DND-41 (cell line): Measurements from ENCODE around the gene MITD1.
A peak's percentile ranks its signal among the peaks of the same experiment; 100 is the strongest.

Experiments used
- ATAC-seq: fragments of 200-7000 bp; cut with Tn5 transposase; 3 replicates; pipeline ENCODE4 v1.9.1; 2021; ENCODE audit warnings: low read depth; ENCODE audit not compliant: insufficient read depth
- DNase-seq: peaks from one replicate; pipeline ENCODE4 v3.0.0-alpha.2; 2020
- H2AFZ ChIP-seq: 2 replicates; pipeline ENCODE4 v1.6.0; 2012; ENCODE audit warnings: low read depth, low read length
- H3K27ac ChIP-seq: 2 replicates; pipeline ENCODE4 v1.5.1; 2012; ENCODE audit warnings: low read length, inconsistent platforms
- H3K27me3 ChIP-seq: fragments of 200-600 bp; sonication (generic); 2 replicates; pipeline ENCODE4 v1.6.0; 2012; ENCODE audit warnings: low read length, mild to moderate bottlenecking, inconsistent platforms; ENCODE audit not compliant: insufficient read depth, poor library complexity
- H3K36me3 ChIP-seq: 2 replicates; pipeline ENCODE4 v1.5.1; 2012; ENCODE audit warnings: low read length, inconsistent platforms; ENCODE audit not compliant: insufficient read depth
- H3K4me1 ChIP-seq: 2 replicates; pipeline ENCODE4 v1.5.1; 2012; ENCODE audit warnings: mild to moderate bottlenecking, low read length; ENCODE audit not compliant: insufficient read depth
- H3K4me2 ChIP-seq: 2 replicates; pipeline ENCODE4 v1.6.0; 2012; ENCODE audit warnings: mild to moderate bottlenecking, moderate library complexity, low read length, inconsistent platforms; ENCODE audit not compliant: insufficient read depth
- H3K4me3 ChIP-seq, 2 experiments: fragments of 200-600 bp in 1 of 2; shearing (Covaris generic) in 1 of 2; 2 replicates each; pipeline ENCODE4 v1.5.1; 2012 to 2016; ENCODE audit warnings: inconsistent platforms in 2 of 2, low read length in 2 of 2, mild to moderate bottlenecking in 2 of 2, low read depth in 1 of 2, moderate library complexity in 1 of 2
- H3K79me2 ChIP-seq: 2 replicates; pipeline ENCODE4 v1.6.0; 2012; ENCODE audit warnings: low read length, inconsistent platforms; ENCODE audit not compliant: insufficient read depth
- H3K9ac ChIP-seq: 2 replicates; pipeline ENCODE4 v1.6.0; 2012; ENCODE audit warnings: low read depth, mild to moderate bottlenecking, inconsistent platforms, low read length, moderate library complexity
- H3K9me3 ChIP-seq: 2 replicates; pipeline ENCODE4 v1.5.1; 2012; ENCODE audit warnings: low read length, moderate library complexity, mild to moderate bottlenecking, inconsistent platforms; ENCODE audit not compliant: insufficient read depth, severe bottlenecking
- H4K20me1 ChIP-seq: 2 replicates; pipeline ENCODE4 v1.6.0; 2012; ENCODE audit warnings: low read length; ENCODE audit not compliant: insufficient read depth
- EZH2 ChIP-seq: IDR thresholded peaks from 3 replicates; pipeline ENCODE4 v1.6.1; 2012; ENCODE audit warnings: borderline replicate concordance, low read depth, mild to moderate bottlenecking, moderate library complexity, low read length, inconsistent platforms; ENCODE audit not compliant: severe bottlenecking
- TF ChIP-seq, protein P1 (sequence below): IDR thresholded peaks from 2 replicates; pipeline ENCODE4 v1.5.1; 2012; ENCODE audit warnings: borderline replicate concordance, low read length, moderate library complexity, mild to moderate bottlenecking; ENCODE audit not compliant: poor library complexity, severe bottlenecking; ENCODE audit errors: extremely low read depth

The MITD1 gene

DNA sequence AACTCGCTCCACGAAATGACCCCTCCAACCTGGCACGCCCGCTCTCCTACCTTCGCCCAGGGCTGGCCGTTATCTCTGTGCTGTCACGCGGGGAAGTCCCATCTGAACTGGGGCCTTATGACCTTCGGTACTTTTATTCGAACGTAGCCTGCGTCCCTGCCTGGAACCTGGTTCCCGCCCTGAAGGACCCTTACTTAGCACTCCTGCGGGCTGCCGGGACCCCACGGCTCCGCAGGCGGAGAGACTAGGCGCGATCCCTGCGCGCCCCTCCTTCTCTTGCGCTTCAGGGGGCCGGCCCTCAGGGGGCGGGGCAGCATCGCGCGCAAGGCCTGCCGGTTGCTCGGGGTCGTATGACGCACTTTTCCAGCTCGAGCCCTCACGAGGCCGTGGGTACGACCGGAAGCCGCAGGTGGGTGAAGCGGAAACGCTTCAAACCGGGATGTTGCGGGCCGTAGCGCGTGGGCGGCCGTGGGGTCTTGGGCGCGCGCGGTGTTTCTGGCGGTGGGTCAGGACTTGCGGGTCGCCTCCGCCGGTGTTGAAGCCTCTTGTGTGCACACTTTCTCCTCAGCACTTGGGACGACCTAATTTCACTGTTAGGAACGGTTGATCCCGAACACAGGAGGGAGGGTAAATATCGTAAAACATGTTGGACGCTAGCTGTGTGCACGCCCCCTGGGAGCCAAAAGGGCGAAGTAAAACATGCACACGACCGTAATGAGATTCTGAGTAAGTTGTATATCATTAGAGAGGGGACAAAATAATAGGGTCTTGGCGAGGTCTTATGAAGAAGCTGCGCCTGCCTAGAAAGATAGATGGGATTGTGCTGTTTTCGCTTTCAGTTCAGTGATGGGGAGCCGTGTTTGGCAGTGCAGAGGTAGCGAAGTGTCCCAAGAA, 26.0 kb downstream of the MITD1 start, which contains the start of the genes LIPT1 and TSGA10:
TSS of gene LIPT1 (plus strand) at position 325 of the 894 bp plus-strand sequence. CDS start 6,991 bp downstream, outside the sequence.
TSS of gene TSGA10 (minus strand) at position 300 of the 894 bp plus-strand sequence. CDS start 45,503 bp downstream, outside the sequence.
- Histone ChIP-seq H2AFZ (peak within 1 kb of the TSS; percentile 79), H3K4me3 (peak within 1 kb of the TSS; percentile 47 to 64), H3K4me1 (peaks cover 26% of the 10 kb centered on the region), H3K4me2 (peak within 1 kb of the TSS; percentile 82), H4K20me1 (no peaks in the 10 kb centered on the region), H3K9ac (peak within 1 kb of the TSS; percentile 69), H3K79me2 (peaks cover 15% of the 10 kb centered on the region), H3K36me3 (peaks cover 23% of the 10 kb centered on the region; the same call in 1 of the 2 replicates), H3K27me3 (no peaks in the 10 kb centered on the region), H3K27ac (peak within 1 kb of the TSS; percentile 87), H3K9me3 (no peaks in the 10 kb centered on the region)
- DNase-seq (peak; percentile 95), ATAC-seq (peak; percentile 96)
- TF ChIP-seq, protein P1, sequence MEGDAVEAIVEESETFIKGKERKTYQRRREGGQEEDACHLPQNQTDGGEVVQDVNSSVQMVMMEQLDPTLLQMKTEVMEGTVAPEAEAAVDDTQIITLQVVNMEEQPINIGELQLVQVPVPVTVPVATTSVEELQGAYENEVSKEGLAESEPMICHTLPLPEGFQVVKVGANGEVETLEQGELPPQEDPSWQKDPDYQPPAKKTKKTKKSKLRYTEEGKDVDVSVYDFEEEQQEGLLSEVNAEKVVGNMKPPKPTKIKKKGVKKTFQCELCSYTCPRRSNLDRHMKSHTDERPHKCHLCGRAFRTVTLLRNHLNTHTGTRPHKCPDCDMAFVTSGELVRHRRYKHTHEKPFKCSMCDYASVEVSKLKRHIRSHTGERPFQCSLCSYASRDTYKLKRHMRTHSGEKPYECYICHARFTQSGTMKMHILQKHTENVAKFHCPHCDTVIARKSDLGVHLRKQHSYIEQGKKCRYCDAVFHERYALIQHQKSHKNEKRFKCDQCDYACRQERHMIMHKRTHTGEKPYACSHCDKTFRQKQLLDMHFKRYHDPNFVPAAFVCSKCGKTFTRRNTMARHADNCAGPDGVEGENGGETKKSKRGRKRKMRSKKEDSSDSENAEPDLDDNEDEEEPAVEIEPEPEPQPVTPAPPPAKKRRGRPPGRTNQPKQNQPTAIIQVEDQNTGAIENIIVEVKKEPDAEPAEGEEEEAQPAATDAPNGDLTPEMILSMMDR = peak; percentile 41
- no peak for TF ChIP-seq EZH2

DNA sequence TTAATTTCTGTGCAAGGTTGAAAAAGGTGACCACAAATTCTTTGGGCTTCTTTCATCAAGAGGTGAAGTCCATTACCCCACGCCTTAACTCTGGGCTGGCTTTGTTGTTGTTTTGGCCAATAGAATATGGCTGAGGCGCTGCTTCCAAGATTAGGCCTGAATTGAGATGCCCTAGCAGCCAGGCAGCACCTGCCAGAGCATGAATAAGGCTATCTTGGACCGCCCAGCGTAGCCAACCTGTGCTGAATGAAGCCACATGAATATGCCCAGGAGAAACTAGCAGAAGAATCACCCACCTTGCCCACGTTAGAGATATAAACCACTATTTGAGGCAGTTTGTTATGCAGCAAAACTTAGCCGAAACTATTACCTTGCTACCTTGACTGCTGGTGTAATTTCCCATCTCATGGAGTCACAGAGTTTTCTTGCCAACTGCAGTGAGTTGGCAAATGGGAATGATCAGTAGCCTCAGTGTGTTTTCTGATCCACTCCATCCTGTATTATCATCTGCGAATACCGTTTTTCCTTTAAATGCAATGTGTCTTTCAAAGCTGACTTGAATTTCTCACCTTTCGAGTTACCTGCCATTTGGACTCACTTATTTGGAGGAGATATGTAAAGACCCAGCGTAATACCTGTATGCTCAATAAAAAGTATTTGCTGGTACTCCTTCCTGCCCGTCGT, 26.8 kb downstream of the MITD1 start:
- no peak for TF ChIP-seq EZH2
- TF ChIP-seq, protein P1 = no peak
- DNase-seq = no peak
- peak overlapping the region; percentile 82 for H3K4me2 ChIP-seq
- no peaks in the 10 kb centered on the region for H3K9me3 ChIP-seq
- H2AFZ ChIP-seq = peak overlapping the region; percentile 79
- peaks cover 26% of the 10 kb centered on the region for H3K4me1 ChIP-seq
- peaks cover 15% of the 10 kb centered on the region for H3K79me2 ChIP-seq
- ATAC-seq = no peak
- H3K36me3 ChIP-seq = peaks cover 18% of the 10 kb centered on the region; the same call in 1 of the 2 replicates
- peak overlapping the region; percentile 69 for H3K9ac ChIP-seq
- no peaks in the 10 kb centered on the region for H4K20me1 ChIP-seq
- H3K27ac ChIP-seq = peak overlapping the region; percentile 87
- peak overlapping the region; percentile 47 to 64 for H3K4me3 ChIP-seq
- no peaks in the 10 kb centered on the region for H3K27me3 ChIP-seq

DNA sequence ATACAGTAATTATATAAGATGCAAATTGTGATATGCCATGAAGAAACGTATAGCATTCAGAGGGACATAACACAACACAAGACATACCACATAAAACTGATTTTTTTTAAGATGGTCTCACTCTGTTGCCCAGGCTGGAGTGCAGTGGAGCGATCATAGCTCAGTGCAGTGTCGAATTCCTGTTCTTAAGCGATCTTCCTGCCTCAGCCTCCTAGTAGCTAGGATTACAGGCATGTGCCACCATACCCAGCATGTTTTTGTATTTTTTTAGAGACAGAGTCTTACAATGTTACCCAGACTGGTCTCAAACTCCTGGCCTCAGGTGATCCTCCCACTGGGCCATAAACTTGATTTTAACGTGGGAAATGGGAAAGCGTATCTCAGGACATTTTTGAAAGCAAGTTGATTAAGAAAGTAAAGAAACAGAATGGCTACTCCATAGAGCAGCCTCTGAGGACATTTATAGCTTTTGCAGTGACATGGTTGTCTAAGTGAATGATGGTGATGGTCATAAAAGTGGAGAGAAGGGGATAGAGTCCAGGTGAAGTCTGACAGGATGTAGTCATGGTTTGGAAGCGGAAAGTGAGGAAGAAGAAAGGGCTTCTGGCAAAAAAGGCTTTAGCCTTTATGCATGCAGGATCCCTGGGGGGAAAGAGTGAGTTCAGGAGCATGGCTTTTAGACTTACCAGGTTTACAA, 28.5 kb downstream of the MITD1 start:
- DNase-seq (no peak), ATAC-seq (no peak)
- H3K9ac ChIP-seq = no peak overlapping the region
- peaks cover 10% of the 10 kb centered on the region; the same call in 1 of the 2 replicates for H3K36me3 ChIP-seq
- no peak overlapping the region for H3K4me2 ChIP-seq
- no peaks in the 10 kb centered on the region for H3K9me3 ChIP-seq
- H2AFZ ChIP-seq = no peak overlapping the region
- H3K27me3 ChIP-seq = no peaks in the 10 kb centered on the region
- TF ChIP-seq, protein P1 = no peak
- TF ChIP-seq EZH2 = no peak
- no peak overlapping the region for H3K27ac ChIP-seq
- peaks cover 15% of the 10 kb centered on the region for H3K79me2 ChIP-seq
- H4K20me1 ChIP-seq = no peaks in the 10 kb centered on the region
- H3K4me3 ChIP-seq = no peak overlapping the region
- H3K4me1 ChIP-seq = peaks cover 26% of the 10 kb centered on the region
